ENCODE results near the gene OGDHL.

OGDHL gene

DNA sequence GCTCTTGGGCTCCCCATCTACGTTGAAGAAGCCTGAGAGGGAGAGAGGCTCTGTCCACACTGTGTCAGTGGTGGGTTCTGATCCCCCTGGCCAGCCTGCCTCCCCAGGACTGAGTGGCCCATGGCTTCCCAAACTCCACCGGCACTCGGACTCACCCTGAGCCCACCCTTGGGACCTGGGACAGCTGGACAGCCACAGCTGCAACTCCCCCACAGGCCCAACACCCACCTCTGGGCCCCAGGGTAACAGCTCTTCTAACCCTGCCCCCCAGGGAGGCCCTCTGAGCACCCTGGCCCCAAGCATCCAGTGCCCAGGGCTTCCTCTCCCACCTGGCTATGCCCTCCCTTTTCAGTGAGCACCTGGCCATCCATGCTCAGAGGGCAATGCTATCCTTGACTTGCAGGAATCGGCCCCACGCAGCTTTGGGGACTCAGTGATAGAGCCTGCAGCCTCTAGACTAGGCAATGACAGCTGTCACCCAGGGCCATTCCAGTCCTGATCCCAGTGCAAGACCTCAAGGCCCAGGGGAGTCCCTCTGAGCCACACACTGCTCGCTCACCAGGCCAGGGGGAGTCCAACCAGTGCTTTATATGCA, 17.9 kb downstream of the OGDHL start:
- Mint-ChIP-seq H3K36me3 (ENCODE audit: low read depth) (no peaks in the 10 kb centered on the region), H3K27me3 (ENCODE audit: low read depth, poor library complexity) (peaks cover 2% of the 10 kb centered on the region), H3K4me3 (no peak overlapping the region), H3K27ac (no peak overlapping the region), H3K4me1 (no peaks in the 10 kb centered on the region), H3K9me3 (no peaks in the 10 kb centered on the region)
- no peak for DNase-seq
- TF ChIP-seq, protein P1, sequence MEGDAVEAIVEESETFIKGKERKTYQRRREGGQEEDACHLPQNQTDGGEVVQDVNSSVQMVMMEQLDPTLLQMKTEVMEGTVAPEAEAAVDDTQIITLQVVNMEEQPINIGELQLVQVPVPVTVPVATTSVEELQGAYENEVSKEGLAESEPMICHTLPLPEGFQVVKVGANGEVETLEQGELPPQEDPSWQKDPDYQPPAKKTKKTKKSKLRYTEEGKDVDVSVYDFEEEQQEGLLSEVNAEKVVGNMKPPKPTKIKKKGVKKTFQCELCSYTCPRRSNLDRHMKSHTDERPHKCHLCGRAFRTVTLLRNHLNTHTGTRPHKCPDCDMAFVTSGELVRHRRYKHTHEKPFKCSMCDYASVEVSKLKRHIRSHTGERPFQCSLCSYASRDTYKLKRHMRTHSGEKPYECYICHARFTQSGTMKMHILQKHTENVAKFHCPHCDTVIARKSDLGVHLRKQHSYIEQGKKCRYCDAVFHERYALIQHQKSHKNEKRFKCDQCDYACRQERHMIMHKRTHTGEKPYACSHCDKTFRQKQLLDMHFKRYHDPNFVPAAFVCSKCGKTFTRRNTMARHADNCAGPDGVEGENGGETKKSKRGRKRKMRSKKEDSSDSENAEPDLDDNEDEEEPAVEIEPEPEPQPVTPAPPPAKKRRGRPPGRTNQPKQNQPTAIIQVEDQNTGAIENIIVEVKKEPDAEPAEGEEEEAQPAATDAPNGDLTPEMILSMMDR (IDR thresholded peaks at IDR 0.05) = no peak

GRCh38 chr10:49743464-49744075, 18.6 kb downstream of the OGDHL start:
- TF ChIP-seq, protein P1 (IDR thresholded peaks at IDR 0.05) = no peak
- Mint-ChIP-seq H3K36me3 (ENCODE audit: low read depth) (no peaks in the 10 kb centered on the region), H3K9me3 (no peaks in the 10 kb centered on the region), H3K4me3 (no peak overlapping the region), H3K27me3 (ENCODE audit: low read depth, poor library complexity) (peaks cover 2% of the 10 kb centered on the region), H3K4me1 (no peaks in the 10 kb centered on the region), H3K27ac (no peak overlapping the region)
- no peak for DNase-seq

DNA sequence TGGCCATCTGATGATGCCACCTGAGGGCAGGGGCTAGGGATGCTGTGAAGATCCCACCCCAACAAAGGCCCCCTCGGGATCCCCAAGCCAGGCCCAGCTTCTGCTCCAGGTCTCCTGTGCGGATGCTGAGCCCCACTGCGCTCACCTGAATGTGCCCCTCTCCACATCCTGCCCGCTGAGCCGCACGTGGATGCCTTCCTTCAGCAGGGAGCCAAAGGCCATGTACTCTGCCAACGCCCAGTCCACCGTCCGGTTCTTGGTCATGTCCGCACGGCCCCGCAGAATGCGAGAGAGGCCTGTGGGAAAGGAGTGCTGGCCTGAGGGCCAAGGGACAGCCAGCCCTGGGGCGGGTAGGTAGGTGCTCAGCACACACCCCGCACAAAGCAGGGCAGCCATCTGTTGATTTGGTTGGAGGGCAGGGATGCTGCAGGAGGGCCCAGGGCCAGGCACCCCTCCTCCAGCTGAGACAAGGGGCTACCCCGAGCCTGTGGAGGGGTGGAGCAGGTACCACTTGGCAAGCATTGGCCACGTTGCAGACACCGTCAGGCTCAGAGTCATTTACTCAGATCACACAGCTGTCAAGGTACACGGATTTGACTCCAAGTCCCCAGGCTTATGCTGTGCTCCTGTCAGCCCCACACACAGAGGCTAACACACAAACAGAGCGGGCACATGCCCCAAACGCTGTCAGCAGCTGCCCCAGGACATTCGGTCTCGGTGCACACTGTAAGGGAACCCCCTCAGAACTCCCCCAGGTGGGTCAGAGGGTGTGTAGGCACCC, 19.2 kb downstream of the OGDHL start:
- Mint-ChIP-seq H3K9me3 (no peaks in the 10 kb centered on the region), H3K27me3 (ENCODE audit: low read depth, poor library complexity) (peaks cover 2% of the 10 kb centered on the region), H3K4me3 (no peak overlapping the region), H3K36me3 (ENCODE audit: low read depth) (no peaks in the 10 kb centered on the region), H3K4me1 (no peaks in the 10 kb centered on the region), H3K27ac (no peak overlapping the region)
- TF ChIP-seq, protein P1 (IDR thresholded peaks at IDR 0.05) = no peak
- DNase-seq = no peak

GRCh38 chr10:49741108-49741995, 20.8 kb downstream of the OGDHL start:
- no peak for DNase-seq
- no peaks in the 10 kb centered on the region for H3K4me1 Mint-ChIP-seq
- no peaks in the 10 kb centered on the region for H3K36me3 Mint-ChIP-seq (ENCODE audit: low read depth)
- TF ChIP-seq, protein P1 (IDR thresholded peaks at IDR 0.05) = no peak
- peaks cover 2% of the 10 kb centered on the region for H3K27me3 Mint-ChIP-seq (ENCODE audit: low read depth, poor library complexity)
- H3K27ac Mint-ChIP-seq = peak overlapping the region; percentile 6
- H3K4me3 Mint-ChIP-seq = no peak overlapping the region
- H3K9me3 Mint-ChIP-seq = no peaks in the 10 kb centered on the region

- Mint-ChIP-seq H3K27me3 (ENCODE audit: low read depth, poor library complexity) (peaks cover 2% of the 10 kb centered on the region), H3K36me3 (ENCODE audit: low read depth) (no peaks in the 10 kb centered on the region), H3K27ac (no peak overlapping the region), H3K9me3 (no peaks in the 10 kb centered on the region), H3K4me1 (no peaks in the 10 kb centered on the region), H3K4me3 (no peak overlapping the region)
- no peak for DNase-seq
- TF ChIP-seq, protein P1 (IDR thresholded peaks at IDR 0.05) = no peak
These were observed 21.6 kb downstream of the OGDHL start for GRCh38 chr10:49740346-49741107.
